GM12878 (cell line): ENCODE results near the gene MACF1. TPM values are rescaled to one million over a fixed set of nuclear protein-coding genes. Genes with fewer than 3 reads are reported as not detected.

ENCODE experiments used
- ATAC-seq: fragments of 200-7000 bp; cut with Tn5 transposase; 3 replicates; pipeline ENCODE4 v1.9.1; 2020; ENCODE audit warnings: mild to moderate bottlenecking, moderate library complexity
- BruUV-seq: library from RNA; stranded (reverse); fragments of 400-500 nt; replicated peaks from 2 replicates; lab custom pipeline; 2021; lab: Mats Ljungman, UMichigan
- CTCF ChIA-PET: fragments of 300-600 bp; sonication (Branson Sonifier 250); formaldehyde crosslinking; extraction: SDS; loops from one replicate; lab custom pipeline; 2021; ENCODE audit warnings: inconsistent platforms; lab: Yijun Ruan, JAX
- POLR2A ChIA-PET: fragments of 350-600 bp; formaldehyde crosslinking; extraction: SDS; loops from one replicate; lab custom pipeline; 2021; ENCODE audit warnings: inconsistent platforms; lab: Charles Lee
- RAD21 ChIA-PET: fragments of 300-600 bp; sonication (Branson Sonifier 250); formaldehyde crosslinking; loops from one replicate; lab custom pipeline; 2023; ENCODE audit warnings: antibody characterized with exemption; ENCODE audit not compliant: unreplicated experiment; lab: Charles Lee
- SMC1A ChIA-PET: fragments of 300-600 bp; sonication (Branson Sonifier 250); formaldehyde crosslinking; loops from one replicate; lab custom pipeline; 2023; ENCODE audit not compliant: unreplicated experiment, uncharacterized antibody; lab: Charles Lee
- DNase-seq: peaks from one replicate; pipeline ENCODE4 v3.0.0-alpha.2; 2011; ENCODE audit warnings: low read depth, low spot score
- FAIRE-seq: peaks from 3 replicates; lab custom pipeline; 2011; peaks lifted over from hg19 to GRCh38; lab: Jason Lieb, UNC
- H2AFZ ChIP-seq: 2 replicates; pipeline ENCODE4 v1.6.0; 2011; ENCODE audit warnings: low read depth, low read length, control low read depth; ENCODE audit not compliant: control insufficient read depth
- H3K27ac ChIP-seq: 2 replicates; pipeline ENCODE4 v1.5.1; 2011; ENCODE audit warnings: control low read depth; ENCODE audit not compliant: control insufficient read depth, insufficient read depth
- H3K27me3 ChIP-seq, 2 experiments: replicated peaks in 1 of 2; 2 replicates each; pipeline versions ENCODE4 v1.6.0 to v1.6.1; 2011; ENCODE audit warnings: low read length in 1 of 2; ENCODE audit not compliant: control insufficient read depth in 2 of 2, insufficient read depth in 2 of 2
- H3K36me3 ChIP-seq, 2 experiments: 2 replicates each; pipeline ENCODE4 v1.5.1; 2011; ENCODE audit warnings: low read length in 1 of 2; ENCODE audit not compliant: control insufficient read depth in 2 of 2, insufficient read depth in 2 of 2
- H3K4me1 ChIP-seq: 2 replicates; pipeline ENCODE4 v1.6.1; 2011; ENCODE audit warnings: mild to moderate bottlenecking, low read length, moderate library complexity, mixed read lengths; ENCODE audit not compliant: control insufficient read depth, insufficient read depth
- H3K4me2 ChIP-seq: 2 replicates; pipeline ENCODE4 v1.6.0; 2011; ENCODE audit warnings: control low read depth; ENCODE audit not compliant: control insufficient read depth, insufficient read depth
- H3K4me3 ChIP-seq: fragments of 200-600 bp; sonication (generic); 2 replicates; pipeline ENCODE4 v1.5.1; 2016
- H3K79me2 ChIP-seq: 2 replicates; pipeline ENCODE4 v1.6.0; 2011; ENCODE audit warnings: low read length; ENCODE audit not compliant: control insufficient read depth, insufficient read depth
- H3K9ac ChIP-seq: 2 replicates; pipeline ENCODE4 v1.8.0; 2011; ENCODE audit warnings: low read length, control low read depth, mixed read lengths; ENCODE audit not compliant: control insufficient read depth, insufficient read depth
- H3K9me3 ChIP-seq: replicated peaks from 3 replicates; pipeline ENCODE4 v1.5.1; 2011; ENCODE audit warnings: mild to moderate bottlenecking, low read length; ENCODE audit not compliant: control insufficient read depth, insufficient read depth
- H4K20me1 ChIP-seq: 2 replicates; pipeline ENCODE4 v1.6.0; 2011; ENCODE audit not compliant: control insufficient read depth, insufficient read depth
- BCL3 ChIP-seq: IDR thresholded peaks from 2 replicates; pipeline ENCODE4 v1.6.1; 2011; ENCODE audit warnings: borderline replicate concordance, low read depth, mild to moderate bottlenecking, moderate library complexity, low read length; ENCODE audit not compliant: insufficient read depth, poor library complexity, severe bottlenecking
- BHLHE40 ChIP-seq, 2 experiments: fragments of 450-650 bp in 1 of 2; IDR thresholded peaks; 2 replicates each; pipeline ENCODE4 v1.6.1; 2011 to 2017; ENCODE audit warnings: low read depth in 2 of 2, borderline replicate concordance in 1 of 2, improper control_type of control experiment in 1 of 2, low read length in 1 of 2, mild to moderate bottlenecking in 1 of 2
- CBX3 ChIP-seq: fragments of 200-600 bp; sonication (generic); IDR thresholded peaks from 2 replicates; pipeline ENCODE4 v1.6.1; 2016; ENCODE audit warnings: low read depth, borderline replicate concordance
- FOXK2 ChIP-seq: fragments of 450-650 bp; IDR thresholded peaks from 2 replicates; pipeline ENCODE4 v1.6.1; 2017; ENCODE audit warnings: mild to moderate bottlenecking, moderate library complexity
- HDAC6 ChIP-seq: fragments of 200-600 bp; sonication (generic); IDR thresholded peaks from one replicate; pipeline ENCODE4 v1.8.0; 2017; ENCODE audit warnings: antibody characterized with exemption; ENCODE audit not compliant: unreplicated experiment
- JUNB ChIP-seq: IDR thresholded peaks from 2 replicates; pipeline ENCODE4 v1.6.1; 2016; ENCODE audit warnings: antibody characterized with exemption, mild to moderate bottlenecking
- KLF5 ChIP-seq: fragments of 450-650 bp; IDR thresholded peaks from 2 replicates; pipeline ENCODE4 v1.6.1; 2014; ENCODE audit warnings: mild to moderate bottlenecking; ENCODE audit not compliant: partially characterized antibody
- MLLT1 ChIP-seq: fragments of 450-650 bp; IDR thresholded peaks from 2 replicates; pipeline ENCODE4 v1.6.1; 2016; ENCODE audit warnings: mild to moderate bottlenecking
- MYB ChIP-seq: fragments of 150-350 bp; IDR thresholded peaks from 2 replicates; pipeline ENCODE4 v1.6.1; 2014; ENCODE audit warnings: mild to moderate bottlenecking, low read depth, low read length, borderline replicate concordance
- PKNOX1 ChIP-seq: fragments of 450-650 bp; IDR thresholded peaks from 2 replicates; pipeline ENCODE4 v1.6.1; 2016; ENCODE audit warnings: mild to moderate bottlenecking
- RFX5 ChIP-seq: IDR thresholded peaks from 2 replicates; pipeline ENCODE4 v1.6.1; 2011; ENCODE audit warnings: low read depth, low read length, improper control_type of control experiment
- STAT1 ChIP-seq: fragments of 450-650 bp; conservative IDR thresholded peaks from 2 replicates; pipeline ENCODE4 v1.6.1; 2014; ENCODE audit warnings: antibody characterized with exemption, mild to moderate bottlenecking
- TBL1XR1 ChIP-seq: IDR thresholded peaks from 2 replicates; pipeline ENCODE4 v1.6.1; 2012; ENCODE audit warnings: low read depth, low read length, improper control_type of control experiment
- TCF12 ChIP-seq: IDR thresholded peaks from 2 replicates; pipeline ENCODE4 v1.6.1; 2011; ENCODE audit warnings: low read depth, mild to moderate bottlenecking, low read length
- ZNF217 ChIP-seq: fragments of 450-650 bp; IDR thresholded peaks from 2 replicates; pipeline ENCODE4 v1.6.1; 2017; ENCODE audit warnings: antibody characterized with exemption, mild to moderate bottlenecking
- WGBS: methylation state at CpG from one replicate; pipeline ENCODE4 v1.1.6; 2016; ENCODE audit warnings: low lambda C conversion rate; ENCODE audit not compliant: insufficient replicate concordance, insufficient coverage; ENCODE audit errors: missing lambda C conversion rate; 5-methylcytosine and 5-hydroxymethylcytosine counted together
- in situ Hi-C: fragments of 300-500 bp; cut with MboI; formaldehyde crosslinking; loops from 9 replicates; pipeline ENCODE4 v1.14.3; 2018; ENCODE audit warnings: mixed read lengths
- intact Hi-C: fragments of 100-400 bp; cut with micrococcal nuclease; formaldehyde crosslinking; loops from one replicate; pipeline ENCODE4 v1.14.2; 2022; ENCODE audit not compliant: unreplicated experiment
- polyA plus RNA-seq, 11 experiments: library from polyadenylated mRNA; depleted of rRNA in 4 of 11; unstranded in 6 of 11; stranded (reverse) in 5 of 11; fragments of >200 nt; fragmentation: Nextera tagmentation in 4 of 11; fragmentation: Illumina TruSeq in 1 of 11; extraction: Ambion mirVana in 4 of 11; extraction: Trizol in 1 of 11; gene quantifications; 1 replicate in 1 of 11; 2 replicates in 10 of 11; pipeline versions ENCODE4 v1.2.1 to v1.2.3, GENCODE V29; 2011 to 2016; ENCODE audit warnings: inconsistent platforms in 2 of 11, missing spikeins in 2 of 11, low read depth in 1 of 11
- total RNA-seq, 4 experiments: library from RNA; depleted of rRNA in 3 of 4; stranded (reverse); fragments of >200 nt in 3 of 4; fragmentation: Illumina TruSeq in 1 of 4; extraction: Trizol in 1 of 4; gene quantifications; 2 replicates each; pipeline versions ENCODE4 v1.2.1 to v1.2.3, GENCODE V29; 2013 to 2021

MACF1 gene
- total and polyA plus RNA-seq, 10 of the 15 experiments (the other 5 are each of a cell fraction or from before 2014, with no cell fraction given) = 15.5 to 201 (median 76.9) TPM

DNA sequence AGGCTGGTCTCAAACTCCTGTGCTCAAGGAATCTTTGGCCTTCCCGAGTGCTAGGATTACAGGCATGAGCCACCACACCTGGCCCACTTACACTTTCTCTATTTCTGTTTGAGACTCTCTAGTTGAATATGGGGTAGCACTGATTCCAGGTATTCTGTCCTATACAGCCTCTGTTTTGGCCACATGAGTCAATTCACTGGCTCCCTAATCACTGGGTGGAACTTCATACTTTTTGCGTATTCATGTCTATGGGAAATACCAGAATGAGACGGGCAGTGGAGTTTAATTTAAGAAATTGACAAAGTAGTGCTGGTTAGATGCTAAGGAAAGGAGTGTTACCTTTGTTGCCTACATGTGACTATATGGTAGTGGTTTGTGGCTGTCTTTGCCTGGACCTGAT lies 35.5 kb downstream of the MACF1 start:
- H3K27me3 ChIP-seq = no peaks in the 10 kb centered on the region
- no peak overlapping the region for H3K4me3 ChIP-seq
- no peak for FAIRE-seq
- no peak for DNase-seq
- POLR2A ChIA-PET = no interaction called here
- H3K4me1 ChIP-seq = no peaks in the 10 kb centered on the region
- H3K27ac ChIP-seq = no peak overlapping the region
- H3K9me3 ChIP-seq = no peaks in the 10 kb centered on the region
- H4K20me1 ChIP-seq = peaks cover 4% of the 10 kb centered on the region
- H3K36me3 ChIP-seq = peaks cover 0 to 7% of the 10 kb centered on the region in 2 experiments; a peak in 2 of 4 replicates
- intact Hi-C loops = no loop called here
- no peak for TF ChIP-seq RFX5
- RAD21 ChIA-PET = no interaction called here
- CTCF ChIA-PET = no interaction called here
- 58% methylated on average over 3 of the region's 3 CpGs for WGBS
- no peak overlapping the region for H3K4me2 ChIP-seq
- H3K79me2 ChIP-seq = peaks cover 9% of the 10 kb centered on the region
- ATAC-seq = no peak
- no TSS peak for BruUV-seq
- in situ Hi-C loops = no loop called here
- H3K9ac ChIP-seq = no peak overlapping the region
- H2AFZ ChIP-seq = no peak overlapping the region
- SMC1A ChIA-PET = no interaction called here

GRCh38 chr1:39243302-39243701 lies 38.8 kb downstream of the MACF1 start:
- Histone ChIP-seq H3K4me3 (no peak overlapping the region), H3K36me3 (peaks cover 0 to 6% of the 10 kb centered on the region in 2 experiments; a peak in 2 of 4 replicates), H3K4me2 (no peak overlapping the region), H3K79me2 (peaks cover 16% of the 10 kb centered on the region), H3K9me3 (no peaks in the 10 kb centered on the region), H4K20me1 (peaks cover 2% of the 10 kb centered on the region), H3K4me1 (no peaks in the 10 kb centered on the region), H2AFZ (no peak overlapping the region), H3K27ac (no peak overlapping the region), H3K9ac (no peak overlapping the region), H3K27me3 (no peaks in the 10 kb centered on the region)
- ChIA-PET POLR2A (no interaction called here), RAD21 (no interaction called here), SMC1A (interaction anchor here (23.1 kb wide), 1 partner anchor 52 kb away, joined by 655 read pairs; no protein-coding TSS in a partner anchor), CTCF (interaction anchor here (0.5 to 4.8 kb wide), 2 partner anchors 15 to 51 kb away, joined by 4 to 36 read pairs; no protein-coding TSS in a partner anchor)
- 100% methylated on average over 2 of the region's 2 CpGs for WGBS
- in situ Hi-C loops (no loop called here), intact Hi-C loops (no loop called here)
- ATAC-seq (no peak), FAIRE-seq (no peak), DNase-seq (no peak)
- no TSS peak for BruUV-seq
- TF ChIP-seq STAT1 = no peak
- no peak for TF ChIP-seq JUNB
- TF ChIP-seq BHLHE40 (IDR thresholded peaks at IDR 0.05; ENCODE audit: borderline replicate concordance in 1 of 2, low read depth in 2 of 2, low read length in 1 of 2) = no peak
- no peak for TF ChIP-seq MYB
- no peak for TF ChIP-seq TCF12
- TF ChIP-seq FOXK2 = no peak
- TF ChIP-seq BCL3 = no peak
- TF ChIP-seq HDAC6 = no peak
- TF ChIP-seq PKNOX1 = no peak
- no peak for TF ChIP-seq MLLT1
- TF ChIP-seq RFX5 = no peak
- no peak for TF ChIP-seq ZNF217
- TF ChIP-seq CBX3 = no peak
- no peak for TF ChIP-seq TBL1XR1
- no peak for TF ChIP-seq KLF5
